ENCODE results near the gene ASAP3.
"Not testable (repeated sequence)": the region's sequence is repeated elsewhere in the genome, so short reads cannot be mapped to it uniquely, and the experiment has no call there.

Gene ASAP3

GRCh38 chr1:23383577-23384311, 100.2 kb downstream of the ASAP3 start:
- H3K4me3 ChIP-seq (ENCODE audit: control insufficient read depth, low read depth, low read length): no peak overlapping the region
- DNase-seq (ENCODE audit: low read depth): no peak
- TF ChIP-seq CTCF (conservative IDR thresholded peaks at IDR 0.05; ENCODE audit: control insufficient read depth, insufficient read depth, low read depth, low read length): no peak

DNA sequence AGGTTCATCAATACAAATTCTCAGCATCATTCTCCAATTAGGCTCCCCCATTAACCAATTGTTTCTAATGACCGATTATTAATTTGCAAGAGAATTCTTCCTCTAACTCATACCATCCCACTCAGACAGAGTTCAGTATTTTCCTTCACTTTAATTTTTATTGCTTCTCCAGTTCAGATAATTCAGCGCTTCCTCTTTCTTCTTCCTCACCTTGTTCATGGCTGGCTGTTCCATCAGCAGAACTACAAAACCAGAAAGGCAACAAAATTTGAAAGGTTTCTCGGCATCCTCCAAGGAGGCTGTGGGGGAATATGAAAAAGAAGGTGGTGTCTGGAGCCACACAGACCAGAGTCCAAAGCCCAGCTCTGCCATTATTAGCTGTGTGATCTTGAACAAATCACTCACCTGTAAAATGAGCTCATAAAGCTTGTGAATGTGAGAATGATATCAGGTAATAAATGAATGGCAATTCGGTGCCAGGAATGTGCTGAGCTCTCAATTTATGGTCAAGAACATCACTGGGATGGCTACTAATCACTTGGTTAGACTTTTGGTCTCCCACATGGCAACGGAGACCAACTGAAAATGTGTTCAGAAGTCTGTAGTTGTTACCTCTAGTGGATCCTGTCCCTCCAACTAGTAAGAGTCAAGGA, 102.6 kb downstream of the ASAP3 start:
- TF ChIP-seq CTCF (conservative IDR thresholded peaks at IDR 0.05; ENCODE audit: control insufficient read depth, insufficient read depth, low read depth, low read length): no peak
- no peak overlapping the region for H3K4me3 ChIP-seq (ENCODE audit: control insufficient read depth, low read depth, low read length)
- no peak for DNase-seq (ENCODE audit: low read depth)

GRCh38 chr1:23380719-23381118, 103.3 kb downstream of the ASAP3 start:
- no peak for DNase-seq (ENCODE audit: low read depth)
- no peak for TF ChIP-seq CTCF (conservative IDR thresholded peaks at IDR 0.05; ENCODE audit: control insufficient read depth, insufficient read depth, low read depth, low read length)

DNA sequence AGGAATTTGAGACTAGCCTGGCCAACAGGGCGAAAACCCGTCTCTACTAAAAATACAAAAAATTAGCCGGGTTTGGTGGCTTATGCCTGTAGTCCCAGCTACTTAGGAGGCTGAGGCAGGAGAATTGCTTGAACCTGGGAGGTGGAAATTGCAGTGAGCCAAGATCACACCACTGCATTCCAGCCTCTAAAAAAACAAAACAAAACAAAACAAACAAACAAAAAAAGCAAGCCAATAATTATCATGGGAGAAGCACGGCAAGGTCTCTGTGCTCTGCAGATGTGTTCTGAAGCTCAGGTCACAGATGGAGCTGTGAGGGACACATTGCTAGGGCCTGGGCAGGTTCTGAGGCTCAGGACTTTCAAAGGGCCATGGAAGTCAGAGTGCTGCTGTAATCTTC, 103.7 kb downstream of the ASAP3 start:
- not testable (repeated sequence) for H3K4me3 ChIP-seq (ENCODE audit: control insufficient read depth, low read depth, low read length); DNase-seq (ENCODE audit: low read depth)

More at GRCh38 chr1:23380719-23381118, 103.3 kb downstream of the ASAP3 start:
- H3K4me3 ChIP-seq (ENCODE audit: control insufficient read depth, low read depth, low read length): no peak overlapping the region

All from fibroblast of mammary gland (primary cell).